Keratinocyte (primary cell): ENCODE measurements around the gene REM1. TPM values are rescaled to one million over a fixed set of nuclear protein-coding genes. Genes with fewer than 3 reads are reported as not detected.

Experiments used
- DNase-seq: peaks from one replicate; pipeline ENCODE4 v3.0.0-alpha.2; 2011; ENCODE audit warnings: low read depth, missing footprints, low spot score
- FAIRE-seq: peaks from 2 replicates; lab custom pipeline; 2011; peaks lifted over from hg19 to GRCh38; lab: Jason Lieb, UNC
- H2AFZ ChIP-seq: 2 replicates; pipeline ENCODE4 v1.6.0; 2012; ENCODE audit warnings: low read length, control low read depth, inconsistent platforms; ENCODE audit not compliant: control insufficient read depth
- H3K27ac ChIP-seq: 2 replicates; pipeline ENCODE4 v1.5.1; 2011; ENCODE audit warnings: low read length; ENCODE audit not compliant: control insufficient read depth, insufficient read depth
- H3K27me3 ChIP-seq: 3 replicates; pipeline ENCODE4 v1.6.0; 2011; ENCODE audit warnings: low read length; ENCODE audit not compliant: control insufficient read depth, insufficient read depth; ENCODE audit errors: extremely low read depth
- H3K36me3 ChIP-seq, 2 experiments: 2 replicates in 1 of 2; 3 replicates in 1 of 2; pipeline ENCODE4 v1.5.1; 2011; ENCODE audit warnings: low read length in 2 of 2, mild to moderate bottlenecking in 1 of 2; ENCODE audit not compliant: control insufficient read depth in 2 of 2, insufficient read depth in 2 of 2; ENCODE audit errors: extremely low read depth in 1 of 2
- H3K4me1 ChIP-seq: 3 replicates; pipeline ENCODE4 v1.5.1; 2011; ENCODE audit warnings: low read length; ENCODE audit not compliant: control insufficient read depth, insufficient read depth; ENCODE audit errors: extremely low read depth
- H3K4me2 ChIP-seq: 3 replicates; pipeline ENCODE4 v1.6.0; 2011; ENCODE audit warnings: low read depth, low read length; ENCODE audit not compliant: control insufficient read depth, insufficient read depth; ENCODE audit errors: extremely low read depth
- H3K4me3 ChIP-seq, 3 experiments: fragments of 200-600 bp in 1 of 3; sonication (generic) in 1 of 3; 2 replicates in 2 of 3; 3 replicates in 1 of 3; pipeline ENCODE4 v1.5.1; 2011 to 2016; ENCODE audit warnings: low read length in 3 of 3, mild to moderate bottlenecking in 3 of 3, control low read depth in 2 of 3, inconsistent platforms in 1 of 3, low read depth in 1 of 3, mixed read lengths in 1 of 3, mixed run types in 1 of 3, moderate library complexity in 1 of 3; ENCODE audit not compliant: control insufficient read depth in 2 of 3, insufficient read depth in 2 of 3; ENCODE audit errors: extremely low read depth in 1 of 3
- H3K79me2 ChIP-seq: 2 replicates; pipeline ENCODE4 v1.6.0; 2012; ENCODE audit warnings: low read length; ENCODE audit not compliant: control insufficient read depth, insufficient read depth
- H3K9ac ChIP-seq: 3 replicates; pipeline ENCODE4 v1.6.0; 2011; ENCODE audit warnings: low read length; ENCODE audit not compliant: control insufficient read depth, insufficient read depth; ENCODE audit errors: extremely low read depth
- H3K9me1 ChIP-seq: 3 replicates; pipeline ENCODE4 v1.6.0; 2011; ENCODE audit warnings: low read length; ENCODE audit not compliant: control insufficient read depth, insufficient read depth; ENCODE audit errors: extremely low read depth
- H3K9me3 ChIP-seq: 2 replicates; pipeline ENCODE4 v1.5.1; 2012; ENCODE audit warnings: low read depth, low read length; ENCODE audit not compliant: control insufficient read depth
- H4K20me1 ChIP-seq: 3 replicates; pipeline ENCODE4 v1.6.0; 2011; ENCODE audit warnings: low read length; ENCODE audit not compliant: control insufficient read depth, insufficient read depth; ENCODE audit errors: extremely low read depth
- EZH2 ChIP-seq: IDR thresholded peaks from one replicate; pipeline ENCODE4 v1.6.1; 2012; ENCODE audit warnings: inconsistent platforms, mild to moderate bottlenecking, low read length, moderate library complexity
- dilution Hi-C: fragments of 300-500 bp; cut with MboI; formaldehyde crosslinking; loops from one replicate; pipeline ENCODE4 v1.7.0; 2020; ENCODE audit warnings: low sequenced_read_pairs; ENCODE audit not compliant: extremely low pct_ligation_motif_present
- polyA plus RNA-seq, 5 experiments: library from polyadenylated mRNA; depleted of rRNA in 3 of 5; stranded (reverse) in 3 of 5; stranded (forward) in 1 of 5; unstranded in 1 of 5; fragments of >200 nt; gene quantifications; 1 replicate in 1 of 5; 2 replicates in 3 of 5; 3 replicates in 1 of 5; pipeline versions ENCODE4 v1.2.1 to v1.2.3, GENCODE V29; 2011 to 2012; ENCODE audit warnings: missing spikeins in 2 of 5, low read depth in 1 of 5, low replicate concordance in 1 of 5
- TF ChIP-seq, protein P1 (sequence below), 3 experiments: IDR thresholded peaks in 1 of 3; conservative IDR thresholded peaks in 1 of 3; optimal IDR thresholded peaks in 1 of 3; 2 replicates in 2 of 3; 3 replicates in 1 of 3; pipeline versions ENCODE3 to v1.5.1; 2011; ENCODE audit warnings: low read length in 3 of 3, mild to moderate bottlenecking in 3 of 3, moderate library complexity in 2 of 3, control low read depth in 1 of 3, inconsistent platforms in 1 of 3; ENCODE audit not compliant: insufficient read depth in 2 of 3; ENCODE audit errors: extremely low read depth in 1 of 3

REM1 gene
- polyA plus RNA-seq, 1 donor (not counting 4 experiments of a cell fraction or from before 2014, with no cell fraction given): not detected

- dilution Hi-C loops: no loop called here
- H3K27me3 ChIP-seq: no peaks in the 10 kb centered on the region
- no peaks in the 10 kb centered on the region for H4K20me1 ChIP-seq
- peak overlapping the region; percentile 27 for H3K4me2 ChIP-seq
- no peaks in the 10 kb centered on the region for H3K9me1 ChIP-seq
- DNase-seq (no peak), FAIRE-seq (no peak)
- TF ChIP-seq, protein P1, sequence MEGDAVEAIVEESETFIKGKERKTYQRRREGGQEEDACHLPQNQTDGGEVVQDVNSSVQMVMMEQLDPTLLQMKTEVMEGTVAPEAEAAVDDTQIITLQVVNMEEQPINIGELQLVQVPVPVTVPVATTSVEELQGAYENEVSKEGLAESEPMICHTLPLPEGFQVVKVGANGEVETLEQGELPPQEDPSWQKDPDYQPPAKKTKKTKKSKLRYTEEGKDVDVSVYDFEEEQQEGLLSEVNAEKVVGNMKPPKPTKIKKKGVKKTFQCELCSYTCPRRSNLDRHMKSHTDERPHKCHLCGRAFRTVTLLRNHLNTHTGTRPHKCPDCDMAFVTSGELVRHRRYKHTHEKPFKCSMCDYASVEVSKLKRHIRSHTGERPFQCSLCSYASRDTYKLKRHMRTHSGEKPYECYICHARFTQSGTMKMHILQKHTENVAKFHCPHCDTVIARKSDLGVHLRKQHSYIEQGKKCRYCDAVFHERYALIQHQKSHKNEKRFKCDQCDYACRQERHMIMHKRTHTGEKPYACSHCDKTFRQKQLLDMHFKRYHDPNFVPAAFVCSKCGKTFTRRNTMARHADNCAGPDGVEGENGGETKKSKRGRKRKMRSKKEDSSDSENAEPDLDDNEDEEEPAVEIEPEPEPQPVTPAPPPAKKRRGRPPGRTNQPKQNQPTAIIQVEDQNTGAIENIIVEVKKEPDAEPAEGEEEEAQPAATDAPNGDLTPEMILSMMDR (optimal IDR thresholded peaks at IDR 0.05 in 1 of 3, IDR thresholded peaks at IDR 0.05 in 1 of 3, conservative IDR thresholded peaks at IDR 0.05 in 1 of 3; ENCODE audit: extremely low read depth in 1 of 3, insufficient read depth in 2 of 3, low read length in 3 of 3): no peak
- no peak for TF ChIP-seq EZH2
- peaks cover 7% of the 10 kb centered on the region for H3K4me1 ChIP-seq
- H2AFZ ChIP-seq: no peak overlapping the region
- no peaks in the 10 kb centered on the region for H3K79me2 ChIP-seq
- no peak overlapping the region for H3K4me3 ChIP-seq
- no peaks in the 10 kb centered on the region for H3K9me3 ChIP-seq
- H3K9ac ChIP-seq: no peak overlapping the region
- no peaks in the 10 kb centered on the region for H3K36me3 ChIP-seq
- no peak overlapping the region for H3K27ac ChIP-seq
These were observed 30.8 kb downstream of the REM1 start for GRCh38 chr20:31505903-31506302.

DNA sequence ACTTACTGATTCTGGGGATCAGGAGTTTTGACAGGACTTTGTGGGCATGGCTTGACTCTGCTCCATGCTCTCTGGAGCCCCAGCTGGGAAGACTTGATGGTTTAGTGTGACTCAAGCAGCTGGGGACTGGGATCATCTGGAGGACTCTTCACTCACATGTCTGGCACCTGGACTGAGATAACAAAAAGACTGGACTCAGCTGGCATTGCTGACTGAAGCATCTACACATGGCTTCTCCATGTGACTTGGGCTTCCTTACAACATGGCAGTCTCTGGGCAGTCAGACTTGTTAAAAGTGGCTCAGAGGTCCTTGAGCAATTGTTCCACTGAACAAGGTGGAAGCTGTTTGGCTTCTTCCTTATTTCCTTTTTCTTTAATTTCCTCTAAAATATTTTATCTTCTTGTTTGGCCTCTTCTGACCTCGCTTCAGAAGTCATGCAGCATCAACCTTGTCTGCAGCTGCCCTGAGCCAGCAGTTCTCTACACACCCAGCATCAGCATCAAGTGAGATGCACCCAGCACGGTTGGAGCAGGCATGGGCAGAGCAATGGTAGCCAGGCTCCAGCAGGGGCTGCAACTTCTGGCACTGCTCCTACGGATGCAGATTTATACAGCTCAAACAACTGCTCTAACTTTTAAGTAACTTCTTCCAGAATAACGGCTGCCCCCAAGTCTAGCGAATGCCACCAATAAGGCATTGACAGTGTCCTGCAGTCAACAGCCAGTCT lies 33.6 kb downstream of the REM1 start:
- Histone ChIP-seq H3K79me2 (no peaks in the 10 kb centered on the region), H3K27ac (no peak overlapping the region), H3K4me2 (no peak overlapping the region), H2AFZ (no peak overlapping the region), H3K4me1 (peaks cover 7% of the 10 kb centered on the region), H3K9ac (no peak overlapping the region), H3K9me3 (no peaks in the 10 kb centered on the region), H3K4me3 (no peak overlapping the region), H3K36me3 (no peaks in the 10 kb centered on the region), H3K27me3 (no peaks in the 10 kb centered on the region), H3K9me1 (no peaks in the 10 kb centered on the region), H4K20me1 (no peaks in the 10 kb centered on the region)
- dilution Hi-C loops: no loop called here
- TF ChIP-seq, protein P1 (optimal IDR thresholded peaks at IDR 0.05 in 1 of 3, IDR thresholded peaks at IDR 0.05 in 1 of 3, conservative IDR thresholded peaks at IDR 0.05 in 1 of 3; ENCODE audit: extremely low read depth in 1 of 3, insufficient read depth in 2 of 3, low read length in 3 of 3): no peak
- TF ChIP-seq EZH2: no peak
- no peak for DNase-seq
- FAIRE-seq: no peak
